ENCODE data around the gene TRIO. TPM values are rescaled to one million over a fixed set of nuclear protein-coding genes. Genes with fewer than 3 reads are reported as not detected.
A peak's percentile ranks its signal among the peaks of the same experiment; 100 is the strongest.

The TRIO gene
- polyA plus RNA-seq, 3 donors: 1.7 to 45.8 (median 2.1) TPM

- no peak overlapping the region for H3K27ac ChIP-seq (ENCODE audit: low read depth in 1 of 2, low read length in 2 of 2)
- H3K27ac Mint-ChIP-seq: peak overlapping the region in 3 of 7 donors; percentile 22 to 57 (median 30)
- no peak for TF ChIP-seq CTCF (IDR thresholded peaks at IDR 0.05)
- peak overlapping the region in 1 of 3 experiments; percentile 40 for H3K4me3 ChIP-seq (replicated peaks in 1 of 3; ENCODE audit: low read depth in 2 of 3, low read length in 3 of 3)
- WGBS (ENCODE audit: insufficient coverage): 89% methylated on average over 3 of the region's 6 CpGs
- H3K27me3 Mint-ChIP-seq (ENCODE audit: low read depth in 3 of 3): no peaks in the 10 kb centered on the region
- peaks cover 0 to 2% of the 10 kb centered on the region in 2 donors for H3K36me3 Mint-ChIP-seq
- H3K9me3 Mint-ChIP-seq: peaks cover 1 to 8% (median 3%) of the 10 kb centered on the region in 7 donors
- no peak overlapping the region for H3K9ac ChIP-seq (ENCODE audit: insufficient read depth, low read length, poor library complexity, severe bottlenecking)
- peaks cover 84% of the 10 kb centered on the region for H3K79me2 ChIP-seq (ENCODE audit: insufficient read depth, low read length)
- H3K9me3 ChIP-seq (replicated peaks in 1 of 2; ENCODE audit: control insufficient read depth in 1 of 2, insufficient read depth in 1 of 2, low read length in 2 of 2): peaks cover 4 to 9% of the 10 kb centered on the region in 2 donors
- peak overlapping the region; percentile 44 for H3K4me2 ChIP-seq (replicated peaks; ENCODE audit: extremely low read depth, low read length, poor library complexity, severe bottlenecking)
- no peaks in the 10 kb centered on the region for H3K27me3 ChIP-seq (ENCODE audit: control insufficient read depth in 2 of 2, insufficient read depth in 2 of 2, low read length in 2 of 2)
- H3K4me1 ChIP-seq (ENCODE audit: control insufficient read depth in 1 of 2, insufficient read depth in 2 of 2, low read length in 2 of 2): peaks cover 22 to 24% of the 10 kb centered on the region in 2 donors
- peaks cover 84% of the 10 kb centered on the region for H4K20me1 ChIP-seq (ENCODE audit: insufficient read depth, low read length)
- no peak for DNase-seq
- intact Hi-C loops (cut with micrococcal nuclease): loop anchor here in 1 of 2 donors (10.0 kb wide), 1 partner anchor 95 kb away; no protein-coding TSS in a partner anchor
- H3K4me1 Mint-ChIP-seq: peaks cover 27% of the 10 kb centered on the region
- no peaks in the 10 kb centered on the region for H3K36me3 ChIP-seq (replicated peaks in 1 of 2; ENCODE audit: control insufficient read depth in 1 of 2, insufficient read depth in 2 of 2, low read length in 2 of 2)
- H3K4me3 Mint-ChIP-seq: no peak overlapping the region
- H2AFZ ChIP-seq (ENCODE audit: insufficient read depth, low read depth, low read length, poor library complexity, severe bottlenecking): no peak overlapping the region
Observed at GRCh38 chr5:14249258-14250082, 106.3 kb downstream of the TRIO start.

GRCh38 chr5:14250084-14250695 is 107.0 kb downstream of the TRIO start:
- no peak for TF ChIP-seq CTCF (IDR thresholded peaks at IDR 0.05)
- Mint-ChIP-seq H3K27me3 (ENCODE audit: low read depth in 3 of 3) (no peaks in the 10 kb centered on the region), H3K36me3 (peaks cover 0 to 3% of the 10 kb centered on the region in 2 donors), H3K27ac (peak overlapping the region; percentile 24 to 87 (median 48)), H3K4me1 (peaks cover 27% of the 10 kb centered on the region), H3K4me3 (peak overlapping the region in 1 of 2 donors; percentile 51), H3K9me3 (peaks cover 3 to 12% (median 7%) of the 10 kb centered on the region in 7 donors)
- peaks cover 84% of the 10 kb centered on the region for H4K20me1 ChIP-seq (ENCODE audit: insufficient read depth, low read length)
- H3K27ac ChIP-seq (ENCODE audit: low read depth in 1 of 2, low read length in 2 of 2): peak overlapping the region in 1 of 2 donors; percentile 39
- no peak overlapping the region for H3K9ac ChIP-seq (ENCODE audit: insufficient read depth, low read length, poor library complexity, severe bottlenecking)
- peaks cover 84% of the 10 kb centered on the region for H3K79me2 ChIP-seq (ENCODE audit: insufficient read depth, low read length)
- peaks cover 22 to 24% of the 10 kb centered on the region in 2 donors for H3K4me1 ChIP-seq (ENCODE audit: control insufficient read depth in 1 of 2, insufficient read depth in 2 of 2, low read length in 2 of 2)
- no peaks in the 10 kb centered on the region for H3K27me3 ChIP-seq (ENCODE audit: control insufficient read depth in 2 of 2, insufficient read depth in 2 of 2, low read length in 2 of 2)
- intact Hi-C loops (cut with micrococcal nuclease): loop anchor here in 1 of 2 donors (10.0 kb wide), 1 partner anchor 95 kb away; no protein-coding TSS in a partner anchor
- WGBS (ENCODE audit: insufficient coverage): 64% methylated on average over 13 of the region's 16 CpGs
- no peaks in the 10 kb centered on the region for H3K36me3 ChIP-seq (replicated peaks in 1 of 2; ENCODE audit: control insufficient read depth in 1 of 2, insufficient read depth in 2 of 2, low read length in 2 of 2)
- DNase-seq: peak; percentile 23 to 53 (median 42)
- peak overlapping the region; percentile 44 for H3K4me2 ChIP-seq (replicated peaks; ENCODE audit: extremely low read depth, low read length, poor library complexity, severe bottlenecking)
- peaks cover 12% of the 10 kb centered on the region in 2 donors for H3K9me3 ChIP-seq (replicated peaks in 1 of 2; ENCODE audit: control insufficient read depth in 1 of 2, insufficient read depth in 1 of 2, low read length in 2 of 2)
- H3K4me3 ChIP-seq (replicated peaks in 1 of 3; ENCODE audit: low read depth in 2 of 3, low read length in 3 of 3): peak overlapping the region in 1 of 3 experiments; percentile 40
- no peak overlapping the region for H2AFZ ChIP-seq (ENCODE audit: insufficient read depth, low read depth, low read length, poor library complexity, severe bottlenecking)

Data from CD14-positive monocyte (primary cell).